Peyer's patch (tissue), 4 donors: ENCODE data around the gene SLC38A5. TPM values are rescaled to one million over a fixed set of nuclear protein-coding genes. Genes with fewer than 3 reads are reported as not detected.

Experiments
- DNase-seq, 3 donors: peaks; one replicate each; pipeline ENCODE4 v3.0.0-alpha.2; 2017 to 2019
- H3K27ac ChIP-seq, 4 donors: fragments of 200-600 bp; sonication (generic); one replicate each; pipeline ENCODE4 v1.5.1; 2016 to 2019
- H3K27me3 ChIP-seq, 2 donors: fragments of 200-600 bp; sonication (generic); one replicate each; pipeline ENCODE4 v1.5.1; 2019
- H3K36me3 ChIP-seq, 3 donors: fragments of 200-600 bp; sonication (generic); one replicate each; pipeline ENCODE4 v1.5.1; 2016 to 2019
- H3K4me1 ChIP-seq, 4 donors: fragments of 200-600 bp; sonication (generic); one replicate each; pipeline ENCODE4 v1.5.1; 2016 to 2019
- H3K4me3 ChIP-seq, 4 donors: fragments of 200-600 bp; sonication (generic); 1 replicate in 3 of 4; 2 replicates in 1 of 4; pipeline ENCODE4 v1.5.1; 2016 to 2019; ENCODE audit warnings: mild to moderate bottlenecking in 1 of 4
- H3K9me3 ChIP-seq, 4 donors: fragments of 200-600 bp; sonication (generic); one replicate each; pipeline ENCODE4 v1.5.1; 2016 to 2019; ENCODE audit warnings: mild to moderate bottlenecking in 1 of 4
- CTCF ChIP-seq, 6 experiments: fragments of 450-650 bp in 4 of 6; fragments of 200-600 bp in 2 of 6; sonication (generic) in 1 of 6; IDR thresholded peaks; one replicate each; pipeline ENCODE4 v1.5.1; 2017 to 2019; ENCODE audit warnings: antibody characterized with exemption in 6 of 6, mild to moderate bottlenecking in 3 of 6, moderate library complexity in 1 of 6
- POLR2A ChIP-seq, 2 donors: fragments of 450-650 bp; IDR thresholded peaks; one replicate each; pipeline ENCODE4 v1.5.1; 2017; ENCODE audit warnings: antibody characterized with exemption in 2 of 2, mild to moderate bottlenecking in 2 of 2, moderate library complexity in 2 of 2
- total RNA-seq, 4 donors: library from RNA; depleted of rRNA; stranded (reverse); fragments of >200 nt; gene quantifications; one replicate each; pipeline ENCODE4 v1.1.0, GENCODE V29; 2016

SLC38A5 gene
- total RNA-seq, 4 donors from 2014 or later, result 9.1 to 26.4 (median 10.9) TPM

- Histone ChIP-seq H3K27me3 (no peaks in the 10 kb centered on the region), H3K36me3 (no peaks in the 10 kb centered on the region), H3K4me1 (no peaks in the 10 kb centered on the region), H3K9me3 (no peaks in the 10 kb centered on the region), H3K27ac (no peak overlapping the region), H3K4me3 (no peak overlapping the region)
- no peak for DNase-seq
- TF ChIP-seq POLR2A (IDR thresholded peaks at IDR 0.05), result no peak
- TF ChIP-seq CTCF (IDR thresholded peaks at IDR 0.05), result no peak
Measured at GRCh38 chrX:48472851-48473703, 3.0 kb upstream of the SLC38A5 start.

GRCh38 chrX:48472225-48472624 lies 2.2 kb upstream of the SLC38A5 start:
- Histone ChIP-seq H3K4me3 (no peak overlapping the region), H3K4me1 (no peaks in the 10 kb centered on the region), H3K27ac (no peak overlapping the region), H3K27me3 (no peaks in the 10 kb centered on the region), H3K9me3 (no peaks in the 10 kb centered on the region), H3K36me3 (no peaks in the 10 kb centered on the region)
- DNase-seq, result no peak
- TF ChIP-seq CTCF (IDR thresholded peaks at IDR 0.05), result no peak
- TF ChIP-seq POLR2A (IDR thresholded peaks at IDR 0.05), result no peak

- TF ChIP-seq POLR2A (IDR thresholded peaks at IDR 0.05) (no peak), CTCF (IDR thresholded peaks at IDR 0.05) (no peak)
- no peak for DNase-seq
- Histone ChIP-seq H3K4me3 (no peak overlapping the region), H3K27me3 (no peaks in the 10 kb centered on the region), H3K36me3 (no peaks in the 10 kb centered on the region), H3K9me3 (no peaks in the 10 kb centered on the region), H3K4me1 (no peaks in the 10 kb centered on the region), H3K27ac (no peak overlapping the region)
Measured at GRCh38 chrX:48471504-48471903, 1.4 kb upstream of the SLC38A5 start.

- Histone ChIP-seq H3K27ac (no peak overlapping the region), H3K36me3 (no peaks in the 10 kb centered on the region), H3K4me3 (no peak overlapping the region), H3K9me3 (no peaks in the 10 kb centered on the region), H3K4me1 (no peaks in the 10 kb centered on the region), H3K27me3 (no peaks in the 10 kb centered on the region)
- no peak for DNase-seq
- TF ChIP-seq POLR2A (IDR thresholded peaks at IDR 0.05) (no peak), CTCF (IDR thresholded peaks at IDR 0.05) (no peak)
Measured at GRCh38 chrX:48470833-48471118, 716 bp upstream of the SLC38A5 start.

- no peaks in the 10 kb centered on the region for H3K36me3 ChIP-seq
- TF ChIP-seq CTCF (IDR thresholded peaks at IDR 0.05) (peak in 1 of 6 experiments; percentile 17), POLR2A (IDR thresholded peaks at IDR 0.05) (no peak)
- H3K9me3 ChIP-seq, result no peaks in the 10 kb centered on the region
- H3K4me1 ChIP-seq, result no peaks in the 10 kb centered on the region
- peak in 2 of 3 donors; percentile 43 to 62 for DNase-seq
- H3K4me3 ChIP-seq, result peak overlapping the region; percentile 35 to 48 (median 42)
- H3K27ac ChIP-seq, result peak overlapping the region in 2 of 4 donors; percentile 22 to 38
- no peaks in the 10 kb centered on the region for H3K27me3 ChIP-seq
Measured at GRCh38 chrX:48468693-48469691, 1.1 kb downstream of the SLC38A5 start.
